ENCODE results near the gene TRAIP. TPM values are rescaled to one million over a fixed set of nuclear protein-coding genes. Genes with fewer than 3 reads are reported as not detected.
"Not testable (repeated sequence)": the region's sequence is repeated elsewhere in the genome, so short reads cannot be mapped to it uniquely, and the experiment has no call there.

The TRAIP gene
- total RNA-seq, 4 donors from 2014 or later, result 1.5 to 17.4 (median 4.0) TPM

GRCh38 chr3:49841126-49841696 lies 15.2 kb downstream of the TRAIP start:
- Histone ChIP-seq H3K27ac (no peak overlapping the region), H3K4me3 (no peak overlapping the region), H3K4me1 (no peaks in the 10 kb centered on the region), H3K9me3 (no peaks in the 10 kb centered on the region), H3K36me3 (no peaks in the 10 kb centered on the region), H3K27me3 (no peaks in the 10 kb centered on the region)
- TF ChIP-seq CTCF (IDR thresholded peaks at IDR 0.05) (no peak), POLR2A (IDR thresholded peaks at IDR 0.05) (no peak)
- intact Hi-C loops (cut with DNase I; ENCODE audit: low total_unique reads), result no loop called here
- no peak for DNase-seq

- no peak overlapping the region for H3K27ac ChIP-seq
- no peak overlapping the region for H3K4me3 ChIP-seq
- H3K36me3 ChIP-seq, result no peaks in the 10 kb centered on the region
- TF ChIP-seq POLR2A (IDR thresholded peaks at IDR 0.05), result no peak
- no peaks in the 10 kb centered on the region for H3K27me3 ChIP-seq
- peak in 1 of 2 donors; percentile 24 for DNase-seq
- no peaks in the 10 kb centered on the region for H3K9me3 ChIP-seq
- H3K4me1 ChIP-seq, result no peaks in the 10 kb centered on the region
- intact Hi-C loops (cut with DNase I; ENCODE audit: low total_unique reads), result no loop called here
Observed at GRCh38 chr3:49840388-49840787, 16.0 kb downstream of the TRAIP start.

GRCh38 chr3:49839193-49839809 lies 17.1 kb downstream of the TRAIP start:
- Histone ChIP-seq H3K4me1 (no peaks in the 10 kb centered on the region), H3K27ac (peak overlapping the region; percentile 5 to 51), H3K9me3 (no peaks in the 10 kb centered on the region), H3K27me3 (no peaks in the 10 kb centered on the region), H3K4me3 (no peak overlapping the region), H3K36me3 (no peaks in the 10 kb centered on the region)
- DNase-seq, result peak; percentile 82 to 86
- peak; percentile 85 to 96 (median 92) for TF ChIP-seq CTCF (IDR thresholded peaks at IDR 0.05)
- TF ChIP-seq POLR2A (IDR thresholded peaks at IDR 0.05), result no peak
- intact Hi-C loops (cut with DNase I; ENCODE audit: low total_unique reads), result loop anchor here (2.0 to 10.0 kb wide), 2 partner anchors 36 to 134 kb away; partner anchors contain the start of gene INKA1

DNA sequence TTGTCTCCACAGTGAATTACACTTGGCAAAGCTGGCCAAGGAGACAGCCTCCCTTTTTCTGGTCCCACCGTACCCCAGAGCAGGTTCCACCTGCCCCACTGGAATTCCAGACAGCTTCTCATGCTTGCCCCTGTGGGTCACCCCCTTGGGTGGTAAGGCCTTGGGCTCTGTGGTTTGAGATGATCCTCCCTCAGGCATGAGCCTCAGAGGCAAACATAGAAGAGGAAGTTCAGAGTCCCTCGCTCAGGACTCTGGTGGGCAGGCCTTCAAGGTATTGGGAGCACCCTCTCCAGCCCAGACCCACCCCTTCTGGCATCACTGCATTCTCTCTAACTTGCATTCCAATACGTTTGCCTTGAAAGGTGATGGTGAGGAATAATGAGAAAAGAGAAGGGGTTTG lies 25.0 kb downstream of the TRAIP start:
- Histone ChIP-seq H3K9me3 (no peaks in the 10 kb centered on the region), H3K27ac (no peak overlapping the region), H3K27me3 (no peaks in the 10 kb centered on the region), H3K4me1 (no peaks in the 10 kb centered on the region), H3K36me3 (no peaks in the 10 kb centered on the region), H3K4me3 (no peak overlapping the region)
- DNase-seq, result no peak
- intact Hi-C loops (cut with DNase I; ENCODE audit: low total_unique reads), result loop anchor here (10.0 kb wide), 1 partner anchor 127 kb away; no protein-coding TSS in a partner anchor
- TF ChIP-seq POLR2A (IDR thresholded peaks at IDR 0.05) (no peak), CTCF (IDR thresholded peaks at IDR 0.05) (no peak)

DNA sequence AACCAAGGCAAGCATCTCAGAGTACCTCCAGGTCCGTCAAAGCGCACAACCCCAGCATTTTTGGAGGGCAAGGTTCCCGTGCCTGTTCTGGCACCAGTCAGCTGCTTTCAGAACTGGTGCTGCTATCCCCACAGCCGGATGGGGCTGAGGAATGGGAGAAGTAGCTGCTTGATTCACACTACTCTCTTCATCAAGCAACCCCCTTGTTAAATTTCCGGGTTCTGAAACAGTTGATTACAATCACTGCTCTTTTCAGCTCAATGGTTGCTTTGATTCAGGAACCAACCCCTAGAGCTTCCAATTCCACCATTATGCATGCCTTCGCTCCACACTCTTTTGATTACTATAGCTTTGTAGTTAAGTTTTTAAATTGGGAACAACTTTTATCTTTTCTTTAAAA lies 30.3 kb downstream of the TRAIP start:
- Histone ChIP-seq H3K9me3 (no peaks in the 10 kb centered on the region), H3K36me3 (no peaks in the 10 kb centered on the region), H3K27ac (no peak overlapping the region), H3K4me3 (no peak overlapping the region), H3K4me1 (no peaks in the 10 kb centered on the region), H3K27me3 (no peaks in the 10 kb centered on the region)
- intact Hi-C loops (cut with DNase I; ENCODE audit: low total_unique reads), result no loop called here
- TF ChIP-seq CTCF (IDR thresholded peaks at IDR 0.05), result no peak
- no peak for TF ChIP-seq POLR2A (IDR thresholded peaks at IDR 0.05)
- DNase-seq, result no peak

GRCh38 chr3:49823131-49823530 lies 33.2 kb downstream of the TRAIP start:
- H3K27me3 ChIP-seq; intact Hi-C loops (cut with DNase I; ENCODE audit: low total_unique reads): not testable (repeated sequence)

More at GRCh38 chr3:49823131-49823530, 33.2 kb downstream of the TRAIP start:
- not testable (repeated sequence) for H3K9me3 ChIP-seq, H3K4me3 ChIP-seq, H3K27ac ChIP-seq, H3K36me3 ChIP-seq, DNase-seq, H3K4me1 ChIP-seq
